Measurements from ENCODE around the gene ELK1. TPM values are rescaled to one million over a fixed set of nuclear protein-coding genes. Genes with fewer than 3 reads are reported as not detected.

Gene ELK1
- total RNA-seq, 1 experiment from 2014 or later, result 43.9 TPM

DNA sequence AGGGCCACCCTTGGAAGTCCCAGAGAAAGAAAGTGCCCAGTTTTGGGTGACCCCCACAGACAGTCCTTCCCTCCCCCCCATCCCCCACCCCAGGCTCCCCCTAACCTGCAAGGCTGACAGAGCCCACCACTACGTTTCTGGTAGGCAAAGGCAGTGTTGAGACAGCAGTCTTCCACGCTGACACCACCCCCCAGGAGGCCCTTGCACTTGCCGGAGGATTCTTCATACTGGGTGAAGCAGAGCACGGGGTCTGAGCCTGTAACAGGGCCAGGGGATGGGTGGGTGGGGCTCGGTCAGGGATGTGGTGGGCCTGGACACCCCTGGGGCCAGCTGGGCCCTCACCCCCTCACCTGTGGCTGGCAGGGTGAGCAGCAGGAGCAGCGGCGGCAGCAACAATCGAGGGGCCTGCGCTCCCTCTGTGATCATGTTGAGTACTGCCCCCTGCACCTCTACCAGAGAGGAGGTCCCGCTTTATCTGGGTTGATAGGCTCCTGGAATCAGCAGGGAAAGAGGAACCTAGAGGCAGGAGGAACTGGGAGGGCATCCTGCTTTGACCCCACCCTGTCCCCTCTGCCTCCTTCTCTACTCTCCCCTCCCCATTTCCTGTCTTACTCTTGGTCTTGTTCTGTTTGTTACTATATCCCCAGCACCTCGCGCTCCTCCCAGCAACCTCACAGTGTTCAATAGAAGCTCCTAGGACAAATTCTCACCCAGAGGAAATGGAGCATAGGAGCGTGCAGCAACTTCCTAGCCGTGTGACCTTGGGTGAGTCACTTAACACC is 20.8 kb downstream of the ELK1 start, which contains the start of gene CFP:
Gene CFP, minus strand, starts transcription at position 512 of the 782 bp plus-strand sequence. Its CDS starts 86 bp downstream, at position 426.
- no peak for DNase-seq
- no peak within 1 kb of the TSS for H3K4me3 Mint-ChIP-seq (ENCODE audit: low read depth, unreplicated experiment)
- intact Hi-C loops (cut with micrococcal nuclease; ENCODE audit: unreplicated experiment), result loop anchor here (10.0 kb wide), 1 partner anchor 65 kb away; the partner anchor contains the start of gene ARAF
- H3K27ac Mint-ChIP-seq (ENCODE audit: unreplicated experiment), result no peak within 1 kb of the TSS
- peaks cover 7% of the 10 kb centered on the region for H3K4me1 Mint-ChIP-seq (ENCODE audit: low read depth, unreplicated experiment)
- TF ChIP-seq, protein P1, sequence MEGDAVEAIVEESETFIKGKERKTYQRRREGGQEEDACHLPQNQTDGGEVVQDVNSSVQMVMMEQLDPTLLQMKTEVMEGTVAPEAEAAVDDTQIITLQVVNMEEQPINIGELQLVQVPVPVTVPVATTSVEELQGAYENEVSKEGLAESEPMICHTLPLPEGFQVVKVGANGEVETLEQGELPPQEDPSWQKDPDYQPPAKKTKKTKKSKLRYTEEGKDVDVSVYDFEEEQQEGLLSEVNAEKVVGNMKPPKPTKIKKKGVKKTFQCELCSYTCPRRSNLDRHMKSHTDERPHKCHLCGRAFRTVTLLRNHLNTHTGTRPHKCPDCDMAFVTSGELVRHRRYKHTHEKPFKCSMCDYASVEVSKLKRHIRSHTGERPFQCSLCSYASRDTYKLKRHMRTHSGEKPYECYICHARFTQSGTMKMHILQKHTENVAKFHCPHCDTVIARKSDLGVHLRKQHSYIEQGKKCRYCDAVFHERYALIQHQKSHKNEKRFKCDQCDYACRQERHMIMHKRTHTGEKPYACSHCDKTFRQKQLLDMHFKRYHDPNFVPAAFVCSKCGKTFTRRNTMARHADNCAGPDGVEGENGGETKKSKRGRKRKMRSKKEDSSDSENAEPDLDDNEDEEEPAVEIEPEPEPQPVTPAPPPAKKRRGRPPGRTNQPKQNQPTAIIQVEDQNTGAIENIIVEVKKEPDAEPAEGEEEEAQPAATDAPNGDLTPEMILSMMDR (IDR thresholded peaks at IDR 0.05; ENCODE audit: unreplicated experiment), result no peak
- CTCF ChIA-PET, result interaction anchor here (1.3 kb wide), 1 partner anchor 106 kb away, joined by 3 read pairs; no protein-coding TSS in a partner anchor
- no peaks in the 10 kb centered on the region for H3K36me3 Mint-ChIP-seq (ENCODE audit: insufficient read depth, unreplicated experiment)
- no peaks in the 10 kb centered on the region for H3K9me3 Mint-ChIP-seq (ENCODE audit: low read depth, unreplicated experiment)
- BruUV-seq (replicated peaks), result no TSS peak
- H3K27me3 Mint-ChIP-seq (ENCODE audit: unreplicated experiment), result no peaks in the 10 kb centered on the region

DNA sequence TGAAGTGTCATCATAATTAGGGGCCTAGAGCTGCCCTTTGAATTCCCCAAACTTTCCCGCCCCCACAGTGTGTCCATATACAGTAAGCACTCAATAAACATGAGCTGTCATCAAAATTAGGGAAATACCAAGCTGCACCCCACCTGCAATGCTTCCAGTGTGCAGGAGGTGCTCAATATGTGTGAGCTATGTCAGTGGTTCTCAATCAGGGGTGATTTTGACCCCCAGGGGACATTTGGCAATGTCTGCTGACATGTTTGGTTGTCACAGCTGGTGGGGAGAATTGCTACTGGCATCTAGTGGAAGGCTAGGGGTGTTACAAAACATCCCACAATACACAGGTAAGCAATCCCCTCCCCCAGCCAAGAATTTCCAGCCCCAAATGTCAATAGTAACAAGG is 21.4 kb downstream of the ELK1 start:
- Mint-ChIP-seq H3K27ac (ENCODE audit: unreplicated experiment) (no peak overlapping the region), H3K4me3 (ENCODE audit: low read depth, unreplicated experiment) (no peak overlapping the region), H3K36me3 (ENCODE audit: insufficient read depth, unreplicated experiment) (no peaks in the 10 kb centered on the region), H3K4me1 (ENCODE audit: low read depth, unreplicated experiment) (peaks cover 7% of the 10 kb centered on the region), H3K27me3 (ENCODE audit: unreplicated experiment) (peaks cover under 1% of the 10 kb centered on the region), H3K9me3 (ENCODE audit: low read depth, unreplicated experiment) (no peaks in the 10 kb centered on the region)
- TF ChIP-seq, protein P1 (IDR thresholded peaks at IDR 0.05; ENCODE audit: unreplicated experiment), result no peak
- CTCF ChIA-PET, result interaction anchor here (1.3 kb wide), 1 partner anchor 106 kb away, joined by 3 read pairs; no protein-coding TSS in a partner anchor
- no peak for DNase-seq
- no TSS peak for BruUV-seq (replicated peaks)
- intact Hi-C loops (cut with micrococcal nuclease; ENCODE audit: unreplicated experiment), result loop anchor here (10.0 kb wide), 1 partner anchor 64 kb away; the partner anchor contains the start of gene ARAF

DNA sequence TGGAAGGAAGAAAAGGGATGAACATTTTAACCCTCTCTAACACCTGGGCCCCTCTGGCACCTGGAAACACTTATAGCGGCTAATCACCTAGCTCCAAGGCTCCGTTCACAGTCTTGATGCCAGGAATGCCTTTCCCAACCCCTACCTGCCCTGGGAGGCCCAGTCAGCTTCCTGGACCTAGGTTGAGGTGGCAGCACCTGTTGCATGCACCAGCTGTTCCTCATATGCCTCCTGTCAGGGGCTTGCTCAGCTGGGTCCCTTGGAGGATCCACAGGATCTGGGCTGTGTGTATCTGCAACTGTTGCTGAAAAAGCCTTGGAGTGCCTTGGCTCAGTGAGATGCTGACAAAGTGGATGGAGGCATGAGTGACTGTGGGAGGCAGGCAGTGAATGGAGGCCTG is 25.0 kb downstream of the ELK1 start:
- no peak for DNase-seq
- CTCF ChIA-PET, result interaction anchor here (1.2 kb wide), 1 partner anchor 128 kb away, joined by 3 read pairs; no protein-coding TSS in a partner anchor
- TF ChIP-seq, protein P1 (IDR thresholded peaks at IDR 0.05; ENCODE audit: unreplicated experiment), result no peak
- Mint-ChIP-seq H3K4me1 (ENCODE audit: low read depth, unreplicated experiment) (peaks cover 8% of the 10 kb centered on the region), H3K27me3 (ENCODE audit: unreplicated experiment) (peaks cover 36% of the 10 kb centered on the region), H3K4me3 (ENCODE audit: low read depth, unreplicated experiment) (no peak overlapping the region), H3K36me3 (ENCODE audit: insufficient read depth, unreplicated experiment) (peaks cover 4% of the 10 kb centered on the region), H3K27ac (ENCODE audit: unreplicated experiment) (no peak overlapping the region), H3K9me3 (ENCODE audit: low read depth, unreplicated experiment) (no peaks in the 10 kb centered on the region)
- BruUV-seq (replicated peaks), result no TSS peak
- intact Hi-C loops (cut with micrococcal nuclease; ENCODE audit: unreplicated experiment), result loop anchor here (10.0 kb wide), 1 partner anchor 61 kb away; the partner anchor contains the start of gene ARAF

DNA sequence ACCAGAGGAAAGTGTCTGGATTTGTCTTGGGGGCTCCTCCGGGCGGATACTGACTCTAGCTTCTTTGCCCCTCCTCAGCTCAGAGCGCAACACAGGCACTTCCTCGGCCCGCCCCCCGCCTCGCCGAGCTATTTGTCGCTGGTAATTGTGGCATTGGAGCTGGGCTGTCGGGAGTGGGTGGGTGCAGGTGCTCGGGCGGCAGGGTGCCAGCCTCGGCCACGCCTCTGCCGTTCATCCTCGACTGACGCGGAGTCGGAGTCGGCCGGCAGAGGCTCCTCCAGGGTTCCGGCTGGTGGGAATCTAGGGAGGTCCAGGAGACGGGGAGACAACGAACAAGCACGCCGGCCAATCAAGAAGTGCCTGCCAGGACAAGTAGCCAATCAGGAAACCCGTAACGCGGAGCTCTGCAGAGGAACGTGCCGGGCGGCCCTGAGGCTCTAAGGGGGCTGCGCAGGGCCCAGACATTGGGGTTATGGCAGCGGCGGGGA is 26.8 kb downstream of the ELK1 start:
- peaks cover 40% of the 10 kb centered on the region for H3K27me3 Mint-ChIP-seq (ENCODE audit: unreplicated experiment)
- DNase-seq, result peak; percentile 69
- CTCF ChIA-PET, result interaction anchor here (0.5 kb wide), 1 partner anchor 280 kb away, joined by 3 read pairs; no protein-coding TSS in a partner anchor
- no peaks in the 10 kb centered on the region for H3K9me3 Mint-ChIP-seq (ENCODE audit: low read depth, unreplicated experiment)
- H3K4me3 Mint-ChIP-seq (ENCODE audit: low read depth, unreplicated experiment), result peak overlapping the region; percentile 74
- no peak overlapping the region for H3K27ac Mint-ChIP-seq (ENCODE audit: unreplicated experiment)
- H3K4me1 Mint-ChIP-seq (ENCODE audit: low read depth, unreplicated experiment), result peaks cover 8% of the 10 kb centered on the region
- H3K36me3 Mint-ChIP-seq (ENCODE audit: insufficient read depth, unreplicated experiment), result peaks cover 15% of the 10 kb centered on the region
- no TSS peak for BruUV-seq (replicated peaks)
- TF ChIP-seq, protein P1 (IDR thresholded peaks at IDR 0.05; ENCODE audit: unreplicated experiment), result no peak
- intact Hi-C loops (cut with micrococcal nuclease; ENCODE audit: unreplicated experiment), result loop anchor here (10.0 kb wide), 1 partner anchor 59 kb away; the partner anchor contains the start of gene ARAF

All from Calu3 (cell line).